Body of pancreas (tissue), 4 donors: ENCODE data around the gene MAFF. TPM values are rescaled to one million over a fixed set of nuclear protein-coding genes. Genes with fewer than 3 reads are reported as not detected.

ENCODE experiments used
- ATAC-seq: fragments of 150-250 bp; one replicate; pipeline ENCODE4 v1.9.1; 2016
- DNase-seq, 4 donors: peaks; one replicate each; pipeline ENCODE4 v3.0.0-alpha.2; 2019
- H3K27ac ChIP-seq, 4 donors: fragments of 200-600 bp; sonication (generic); 1 replicate in 3 of 4; 2 replicates in 1 of 4; pipeline versions ENCODE4 v1.5.1 to v1.6.1; 2016 to 2019; ENCODE audit warnings: mild to moderate bottlenecking in 1 of 4, mixed read lengths in 1 of 4, moderate library complexity in 1 of 4
- H3K27me3 ChIP-seq, 2 donors: fragments of 200-600 bp; sonication (generic); one replicate each; pipeline ENCODE4 v1.6.0; 2016; ENCODE audit warnings: mild to moderate bottlenecking in 1 of 2
- H3K36me3 ChIP-seq, 2 donors: fragments of 200-600 bp; sonication (generic); replicated peaks in 1 of 2; 2 replicates each; pipeline ENCODE4 v1.5.1; 2016; ENCODE audit warnings: low read depth in 2 of 2; ENCODE audit not compliant: insufficient read depth in 1 of 2
- H3K4me1 ChIP-seq: fragments of 200-600 bp; sonication (generic); one replicate; pipeline ENCODE4 v1.6.0; 2016
- H3K4me3 ChIP-seq, 2 donors: fragments of 200-600 bp; sonication (generic); 1 replicate in 1 of 2; 2 replicates in 1 of 2; pipeline ENCODE4 v1.5.1; 2016 to 2019
- H3K9me3 ChIP-seq, 3 donors: fragments of 200-600 bp; sonication (generic); 1 replicate in 2 of 3; 2 replicates in 1 of 3; pipeline ENCODE4 v1.5.1; 2016
- CTCF ChIP-seq, 7 experiments: fragments of 450-650 bp in 4 of 7; fragments of 200-600 bp in 3 of 7; sonication (generic) in 3 of 7; IDR thresholded peaks; one replicate each; pipeline ENCODE4 v1.5.1; 2016 to 2019; ENCODE audit warnings: antibody characterized with exemption in 7 of 7
- POLR2A ChIP-seq, 3 donors: fragments of 450-650 bp; IDR thresholded peaks; one replicate each; pipeline ENCODE4 v1.6.1; 2016; ENCODE audit warnings: antibody characterized with exemption in 3 of 3, mild to moderate bottlenecking in 2 of 3
- WGBS, 2 donors: methylation state at CpG; one replicate each; pipeline ENCODE4 v1.1.5; 2017; 5-methylcytosine and 5-hydroxymethylcytosine counted together
- intact Hi-C: fragments of 100-400 bp; cut with DNase I; formaldehyde crosslinking; loops from one replicate; pipeline ENCODE4 v1.15.1; 2023
- total RNA-seq, 2 donors: library from RNA; depleted of rRNA; stranded (reverse); fragments of >200 nt; gene quantifications; one replicate each; pipeline ENCODE4 v1.1.0, GENCODE V29; 2016

The MAFF gene
- total RNA-seq, 2 donors from 2014 or later = 16.9 to 35.6 TPM

- no peaks in the 10 kb centered on the region for H3K9me3 ChIP-seq
- H3K36me3 ChIP-seq = peaks cover 3 to 7% of the 10 kb centered on the region in 2 donors
- DNase-seq (no peak), ATAC-seq (no peak)
- no peak for TF ChIP-seq CTCF (IDR thresholded peaks at IDR 0.05)
- no peak for TF ChIP-seq POLR2A (IDR thresholded peaks at IDR 0.05)
- intact Hi-C loops = no loop called here
- no peaks in the 10 kb centered on the region for H3K27me3 ChIP-seq
- no peak overlapping the region for H3K4me3 ChIP-seq
- H3K27ac ChIP-seq = no peak overlapping the region
- WGBS, 2 donors = 72 to 95% methylated on average over 4 to 8 of the region's 8 CpGs
- H3K4me1 ChIP-seq = peaks cover 16% of the 10 kb centered on the region
These were observed 21.0 kb downstream of the MAFF start for GRCh38 chr22:38222797-38223119.

GRCh38 chr22:38223289-38223960 is 21.6 kb downstream of the MAFF start:
- peaks cover 14% of the 10 kb centered on the region for H3K4me1 ChIP-seq
- no peak for ATAC-seq
- H3K4me3 ChIP-seq = no peak overlapping the region

GRCh38 chr22:38226853-38227649 is 25.3 kb downstream of the MAFF start:
- 91 to 92% methylated on average over 24 to 25 of the region's 25 CpGs for WGBS, 2 donors
- ATAC-seq (no peak), DNase-seq (no peak)
- Histone ChIP-seq H3K36me3 (peaks cover 5 to 7% of the 10 kb centered on the region in 2 donors), H3K4me1 (peaks cover 12% of the 10 kb centered on the region), H3K4me3 (no peak overlapping the region), H3K9me3 (no peaks in the 10 kb centered on the region), H3K27me3 (no peaks in the 10 kb centered on the region), H3K27ac (no peak overlapping the region)
- intact Hi-C loops = no loop called here
- TF ChIP-seq CTCF (IDR thresholded peaks at IDR 0.05) = no peak
- no peak for TF ChIP-seq POLR2A (IDR thresholded peaks at IDR 0.05)

More at GRCh38 chr22:38223289-38223960, 21.6 kb downstream of the MAFF start:
- Histone ChIP-seq H3K27ac (no peak overlapping the region), H3K36me3 (peaks cover 3 to 7% of the 10 kb centered on the region in 2 donors), H3K27me3 (no peaks in the 10 kb centered on the region), H3K9me3 (no peaks in the 10 kb centered on the region)
- DNase-seq = no peak
- TF ChIP-seq CTCF (IDR thresholded peaks at IDR 0.05) = no peak
- TF ChIP-seq POLR2A (IDR thresholded peaks at IDR 0.05) = no peak
- intact Hi-C loops = no loop called here
- 84 to 85% methylated on average over 4 to 12 of the region's 12 CpGs for WGBS, 2 donors

GRCh38 chr22:38228326-38228872 is 26.6 kb downstream of the MAFF start:
- Histone ChIP-seq H3K4me1 (peaks cover 12% of the 10 kb centered on the region), H3K36me3 (peaks cover 5 to 7% of the 10 kb centered on the region in 2 donors)

More at GRCh38 chr22:38228326-38228872, 26.6 kb downstream of the MAFF start:
- peak overlapping the region; percentile 52 to 67 (median 61) for H3K27ac ChIP-seq
- intact Hi-C loops = no loop called here
- TF ChIP-seq POLR2A (IDR thresholded peaks at IDR 0.05) (no peak), CTCF (IDR thresholded peaks at IDR 0.05) (no peak)
- H3K9me3 ChIP-seq = no peaks in the 10 kb centered on the region
- 70 to 84% methylated on average over 2 to 3 of the region's 3 CpGs for WGBS, 2 donors
- H3K4me3 ChIP-seq = no peak overlapping the region
- H3K27me3 ChIP-seq = no peaks in the 10 kb centered on the region
- DNase-seq (no peak), ATAC-seq (no peak)
